Stomach (tissue), 4 donors: ENCODE results near the gene CEP57L1.

Experiments used
- CTCF ChIP-seq, 7 experiments: fragments of 450-650 bp in 4 of 7; fragments of 200-600 bp in 3 of 7; sonication (generic) in 3 of 7; IDR thresholded peaks; one replicate each; pipeline ENCODE4 v1.5.1; 2016 to 2019; ENCODE audit warnings: antibody characterized with exemption in 7 of 7, control low read depth in 2 of 7, mild to moderate bottlenecking in 1 of 7
- EP300 ChIP-seq: sonication (generic); formaldehyde crosslinking; IDR thresholded peaks from one replicate; pipeline ENCODE4 v1.6.1; 2017; ENCODE audit warnings: antibody characterized with exemption
- POLR2A ChIP-seq, 4 donors: fragments of 450-650 bp; IDR thresholded peaks; one replicate each; pipeline ENCODE4 v1.6.1; 2016; ENCODE audit warnings: antibody characterized with exemption in 4 of 4, control low read depth in 2 of 4, mild to moderate bottlenecking in 1 of 4, moderate library complexity in 1 of 4

GRCh38 chr6:109178921-109179320 is 83.6 kb downstream of the CEP57L1 start:
- TF ChIP-seq CTCF (IDR thresholded peaks at IDR 0.05) (no peak), EP300 (no peak), POLR2A (IDR thresholded peaks at IDR 0.05) (no peak)
